CD4-positive, alpha-beta T cell treated with Interferon gamma for 1 hour (primary cell): Measurements from ENCODE around the gene ABCA4.

Experiments used
- DNase-seq: peaks from one replicate; pipeline ENCODE4 v3.0.0-alpha.2; 2020

Gene ABCA4

DNA sequence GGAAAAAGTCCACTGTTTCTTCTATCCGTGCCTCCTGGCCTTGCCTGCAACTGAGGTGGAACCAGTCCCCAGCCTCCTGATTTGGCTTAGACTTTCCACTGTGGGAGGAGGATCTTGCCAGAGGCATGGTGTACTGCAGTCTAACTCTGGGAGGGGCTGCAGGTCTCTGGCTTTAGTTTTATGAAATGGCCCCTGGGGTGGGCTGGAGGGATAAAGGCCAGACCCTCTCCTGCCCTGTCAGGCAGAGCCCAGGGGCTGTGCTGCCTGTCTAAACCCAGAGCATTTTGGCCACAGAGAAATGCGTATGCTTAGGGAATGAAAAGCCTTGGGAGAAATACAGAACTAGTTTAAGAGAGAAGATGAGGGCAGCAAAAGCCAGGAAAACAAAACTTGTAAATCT is 73.0 kb downstream of the ABCA4 start:
- no peak for DNase-seq

- DNase-seq, result no peak
These were observed 75.4 kb downstream of the ABCA4 start for GRCh38 chr1:94045465-94046056.

DNA sequence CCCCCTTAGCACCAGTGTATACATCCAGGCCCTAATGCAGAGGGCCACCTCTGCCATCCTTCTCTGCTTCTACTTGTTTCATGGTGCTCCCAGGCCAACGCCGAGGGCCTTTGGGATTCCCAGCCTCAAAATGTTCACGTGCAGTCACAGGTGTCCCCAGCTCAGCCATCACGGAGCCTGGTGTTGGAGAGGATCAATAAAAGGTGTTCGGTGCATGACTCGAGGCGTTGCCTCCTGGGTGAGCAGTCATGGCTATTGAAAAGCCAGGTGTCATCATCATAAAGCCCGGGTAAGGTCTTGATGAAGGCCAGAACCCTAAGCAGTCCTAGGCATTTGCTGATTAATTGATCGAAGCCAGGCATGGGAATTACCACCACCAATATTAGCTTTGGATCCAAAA is 76.1 kb downstream of the ABCA4 start:
- DNase-seq, result no peak

GRCh38 chr1:94044290-94044790 is 76.6 kb downstream of the ABCA4 start:
- no peak for DNase-seq

- DNase-seq, result no peak
These were observed 77.1 kb downstream of the ABCA4 start for GRCh38 chr1:94043738-94044289.

- DNase-seq, result no peak
These were observed 78.6 kb downstream of the ABCA4 start for GRCh38 chr1:94042388-94042787.

GRCh38 chr1:94039871-94040569 is 80.9 kb downstream of the ABCA4 start:
- DNase-seq, result no peak

DNA sequence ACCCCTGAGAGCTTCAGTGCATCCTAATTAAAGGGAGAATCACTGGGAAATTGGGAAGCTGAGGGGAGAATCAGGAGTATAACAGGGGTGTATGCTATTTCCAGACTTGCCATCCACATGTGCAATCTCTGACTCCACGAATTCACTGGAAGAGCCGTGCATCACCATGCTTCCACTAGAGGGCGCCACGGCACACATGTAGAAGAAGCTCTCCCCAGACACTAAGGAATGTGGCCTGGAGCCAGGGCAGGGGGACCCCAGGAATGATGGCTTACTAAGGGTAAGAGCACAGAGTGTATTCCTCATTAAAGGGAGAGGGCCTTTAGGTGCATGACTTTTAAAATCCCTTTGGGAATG is 81.5 kb downstream of the ABCA4 start:
- DNase-seq, result peak; percentile 31

GRCh38 chr1:94038511-94038910 is 82.4 kb downstream of the ABCA4 start:
- DNase-seq, result no peak

- no peak for DNase-seq
These were observed 83.3 kb downstream of the ABCA4 start for GRCh38 chr1:94037392-94038229.

DNA sequence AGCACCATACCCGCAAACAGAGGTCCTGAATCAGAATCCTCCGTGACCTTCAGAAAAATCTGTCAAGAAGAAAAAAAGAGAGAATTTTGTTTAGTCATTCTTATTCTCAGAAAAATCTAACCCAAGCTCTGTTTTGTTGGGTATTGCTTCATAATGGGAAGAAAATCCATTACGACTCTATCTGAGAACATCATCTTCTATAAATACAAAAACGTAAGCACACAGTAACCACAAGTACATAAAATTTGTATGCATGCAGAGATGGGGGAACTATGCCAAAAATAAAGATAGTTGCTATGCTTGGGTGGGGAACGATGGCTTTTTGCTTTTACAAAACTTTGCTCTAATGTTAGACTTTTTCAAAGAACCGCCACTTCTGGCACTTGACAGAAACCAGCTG is 84.2 kb downstream of the ABCA4 start:
- no peak for DNase-seq

GRCh38 chr1:94033849-94034248 is 87.1 kb downstream of the ABCA4 start:
- DNase-seq, result no peak

DNA sequence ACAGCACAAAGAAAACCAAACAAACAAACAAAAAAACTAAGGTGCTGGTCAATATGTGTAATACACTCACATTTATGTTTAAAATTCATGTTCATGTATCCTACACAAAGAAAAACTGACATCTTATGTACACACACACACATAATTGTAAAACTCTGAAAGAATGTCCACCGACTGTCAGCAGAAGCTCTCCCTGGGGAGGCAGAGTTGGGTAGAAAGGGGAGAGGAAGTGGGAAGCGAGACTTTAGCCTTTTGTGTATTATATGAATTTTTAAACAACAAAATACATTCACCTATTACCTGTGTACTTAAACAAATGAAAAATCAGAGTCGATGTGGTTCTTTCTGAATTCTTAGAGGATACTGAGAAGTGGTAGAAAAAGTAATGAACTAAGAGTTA is 88.3 kb downstream of the ABCA4 start:
- no peak for DNase-seq

GRCh38 chr1:94031591-94031990 is 89.4 kb downstream of the ABCA4 start:
- no peak for DNase-seq

DNA sequence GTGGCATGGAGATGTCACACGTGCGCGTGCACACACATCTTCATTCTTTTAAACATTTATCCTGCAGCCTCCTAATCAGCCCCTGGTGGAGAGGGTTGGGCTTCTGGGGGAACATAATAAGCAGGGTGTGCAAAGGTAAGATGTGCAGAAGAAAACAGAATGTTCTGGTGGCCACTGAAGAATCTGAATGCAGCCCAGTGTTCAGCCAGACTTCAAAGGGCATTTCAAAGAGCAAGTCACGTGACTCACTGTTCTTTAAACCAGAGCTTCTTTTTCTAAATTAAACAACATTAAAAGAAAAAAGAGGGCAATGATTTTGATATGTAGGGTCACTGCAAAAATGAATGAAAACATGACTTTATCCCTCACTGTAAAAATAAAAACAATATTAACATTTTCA is 89.8 kb downstream of the ABCA4 start:
- DNase-seq, result no peak

DNA sequence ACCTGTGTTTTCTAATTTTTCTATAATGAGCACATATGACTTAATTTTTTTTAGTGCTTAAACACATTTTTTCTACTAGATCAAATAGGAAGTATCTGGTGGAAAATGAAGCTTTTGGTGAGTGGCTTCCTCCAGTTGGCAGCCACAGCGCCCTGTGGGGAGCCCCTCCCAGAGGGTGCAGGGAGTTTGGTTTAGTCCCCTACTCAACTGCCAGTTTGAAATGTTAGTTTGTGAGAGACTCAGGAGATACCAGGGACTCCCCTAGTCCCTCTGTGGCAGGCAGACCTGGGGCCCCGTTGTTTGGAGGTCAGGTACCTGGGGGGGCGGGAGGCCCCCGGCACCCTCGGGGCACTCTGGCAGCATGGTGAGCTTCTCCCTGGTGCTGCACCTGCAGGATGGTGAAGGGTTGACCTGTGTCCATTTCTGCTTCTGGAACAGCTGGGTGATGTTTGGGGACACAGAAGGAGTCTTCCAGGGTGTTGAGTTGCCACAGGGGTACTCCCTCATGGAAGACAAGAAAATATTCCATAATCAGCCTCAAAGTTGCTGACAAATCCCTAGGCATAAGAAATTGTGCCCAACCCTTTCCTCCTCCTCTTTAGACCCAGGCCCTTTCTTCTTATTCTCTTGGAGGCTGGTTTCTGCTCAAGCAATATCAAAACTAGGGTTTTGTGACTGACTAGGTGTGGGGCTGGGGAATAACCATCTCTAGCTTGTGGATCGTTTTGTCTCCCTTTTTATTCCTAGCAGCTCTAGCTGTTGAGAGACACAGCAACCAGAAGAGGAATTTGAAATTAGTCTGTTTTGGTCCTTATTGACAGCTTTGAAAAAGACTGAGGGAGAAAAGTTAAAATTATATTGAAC is 91.6 kb downstream of the ABCA4 start:
- DNase-seq, result no peak

- no peak for DNase-seq
These were observed 93.0 kb downstream of the ABCA4 start for GRCh38 chr1:94027721-94028515.

GRCh38 chr1:94026619-94027380 is 94.1 kb downstream of the ABCA4 start:
- no peak for DNase-seq

DNA sequence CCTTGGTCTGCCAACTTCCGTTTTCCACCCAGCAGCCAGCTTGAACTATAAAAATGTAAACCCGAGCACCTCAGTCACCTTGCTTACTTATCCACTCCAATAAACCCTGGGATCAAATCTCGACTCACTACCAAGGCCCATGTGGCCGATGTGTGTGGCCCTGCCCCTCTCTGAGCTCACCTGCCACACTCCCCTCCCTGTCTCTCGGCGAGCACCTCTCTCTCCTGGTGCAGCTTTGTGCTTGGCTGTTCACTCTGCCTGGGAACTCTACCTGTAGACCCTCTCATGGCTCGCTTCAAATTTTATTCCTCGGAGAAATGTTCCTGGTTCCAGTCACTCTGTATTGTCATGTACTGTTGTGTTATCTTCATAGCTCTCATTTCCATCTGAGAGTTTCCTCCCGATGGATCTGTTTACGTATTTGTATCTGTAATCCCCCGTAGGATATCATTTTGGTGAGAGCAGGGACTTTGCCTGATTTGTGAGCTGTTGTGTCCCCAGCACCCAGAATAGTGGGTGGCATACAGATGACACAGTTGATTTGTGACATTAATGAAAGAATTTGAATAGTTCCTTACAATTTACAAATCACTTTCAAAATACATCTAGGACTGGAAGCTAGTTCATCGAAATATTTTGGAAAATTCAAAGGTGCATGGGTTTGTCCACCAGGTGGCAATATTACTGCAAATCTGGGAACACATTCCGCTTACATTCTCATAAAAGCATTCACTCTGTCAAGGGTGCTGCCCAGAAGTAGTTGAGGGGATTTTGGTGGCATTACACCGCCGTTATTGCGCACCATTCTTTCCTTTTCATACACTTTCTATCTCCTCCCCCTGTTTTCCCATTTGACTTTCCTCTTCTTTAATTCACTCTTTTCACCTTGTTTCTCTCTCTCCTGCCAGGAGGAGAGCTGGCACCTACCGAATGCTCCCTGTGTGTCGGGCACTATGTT is 95.3 kb downstream of the ABCA4 start:
- DNase-seq, result no peak
